Measurements from ENCODE around the gene ENTPD6.
"Not testable (repeated sequence)": the region's sequence is repeated elsewhere in the genome, so short reads cannot be mapped to it uniquely, and the experiment has no call there.

DNA sequence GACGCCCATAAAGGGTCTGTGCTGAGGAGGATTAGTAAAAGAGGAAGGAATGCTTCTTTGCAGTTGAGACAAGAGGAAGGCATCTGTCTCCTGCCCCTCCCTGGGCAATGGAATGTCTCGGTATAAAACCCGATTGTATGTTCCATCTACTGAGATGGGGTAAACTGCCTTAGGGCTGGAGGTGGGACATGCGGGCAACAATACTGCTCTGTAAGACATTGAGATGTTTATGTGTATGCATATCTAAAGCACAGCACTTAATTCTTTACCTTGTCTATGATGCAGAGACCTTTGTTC is 46.1 kb downstream of the ENTPD6 start:
- TF ChIP-seq, protein P1, sequence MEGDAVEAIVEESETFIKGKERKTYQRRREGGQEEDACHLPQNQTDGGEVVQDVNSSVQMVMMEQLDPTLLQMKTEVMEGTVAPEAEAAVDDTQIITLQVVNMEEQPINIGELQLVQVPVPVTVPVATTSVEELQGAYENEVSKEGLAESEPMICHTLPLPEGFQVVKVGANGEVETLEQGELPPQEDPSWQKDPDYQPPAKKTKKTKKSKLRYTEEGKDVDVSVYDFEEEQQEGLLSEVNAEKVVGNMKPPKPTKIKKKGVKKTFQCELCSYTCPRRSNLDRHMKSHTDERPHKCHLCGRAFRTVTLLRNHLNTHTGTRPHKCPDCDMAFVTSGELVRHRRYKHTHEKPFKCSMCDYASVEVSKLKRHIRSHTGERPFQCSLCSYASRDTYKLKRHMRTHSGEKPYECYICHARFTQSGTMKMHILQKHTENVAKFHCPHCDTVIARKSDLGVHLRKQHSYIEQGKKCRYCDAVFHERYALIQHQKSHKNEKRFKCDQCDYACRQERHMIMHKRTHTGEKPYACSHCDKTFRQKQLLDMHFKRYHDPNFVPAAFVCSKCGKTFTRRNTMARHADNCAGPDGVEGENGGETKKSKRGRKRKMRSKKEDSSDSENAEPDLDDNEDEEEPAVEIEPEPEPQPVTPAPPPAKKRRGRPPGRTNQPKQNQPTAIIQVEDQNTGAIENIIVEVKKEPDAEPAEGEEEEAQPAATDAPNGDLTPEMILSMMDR (IDR thresholded peaks at IDR 0.05), result not testable (repeated sequence)
- TF ChIP-seq POLR2A (IDR thresholded peaks at IDR 0.05), result not testable (repeated sequence)

Data from right lobe of liver (tissue), 4 donors.